HCT116 (cell line): ENCODE data around the gene TRPM3. TPM values are rescaled to one million over a fixed set of nuclear protein-coding genes. Genes with fewer than 3 reads are reported as not detected.

Experiments
- ATAC-seq: fragments of 200-7000 bp; cut with Tn5 transposase; 2 replicates; pipeline ENCODE4 v1.9.1; 2020; ENCODE audit warnings: mild to moderate bottlenecking, moderate library complexity
- BruUV-seq: library from RNA; stranded (reverse); fragments of 400-500 nt; replicated peaks from 2 replicates; lab custom pipeline; 2021; lab: Mats Ljungman, UMichigan
- CTCF ChIA-PET: fragments of 300-600 bp; sonication (Branson Sonifier 250); formaldehyde crosslinking; loops from one replicate; lab custom pipeline; 2021; ENCODE audit warnings: antibody characterized with exemption; lab: Charles Lee
- POLR2A ChIA-PET: fragments of 300-600, 350-600 bp; sonication (Branson Sonifier 250); formaldehyde crosslinking; loops from one replicate; lab custom pipeline; 2021; ENCODE audit warnings: antibody characterized with exemption; lab: Charles Lee
- RAD21 ChIA-PET, 2 experiments: fragments of 300-600 bp; sonication (Branson Sonifier 250); formaldehyde crosslinking; loops; one replicate each; lab custom pipeline; 2023; ENCODE audit warnings: low total read pairs in 2 of 2; ENCODE audit not compliant: uncharacterized antibody in 2 of 2, unreplicated experiment in 2 of 2, low non-redundant PET in 1 of 2; lab: Charles Lee
- DNase-seq: peaks from one replicate; pipeline ENCODE4 v3.0.0-alpha.2; 2010; ENCODE audit warnings: low read depth, low spot score
- H2AFZ ChIP-seq: fragments of 200-600 bp; shearing (Covaris generic), sonication (generic); 2 replicates; pipeline ENCODE4 v1.6.1; 2017; ENCODE audit warnings: low read depth, mixed run types, mixed read lengths, antibody characterized with exemption, low read length; ENCODE audit not compliant: poor library complexity, severe bottlenecking
- H3K27ac ChIP-seq: 2 replicates; pipeline ENCODE4 v1.5.1; 2012; ENCODE audit warnings: low read depth, low read length
- H3K27me3 ChIP-seq: fragments of 200-600 bp; sonication (generic); 2 replicates; pipeline ENCODE4 v1.6.1; 2016; ENCODE audit warnings: mixed run types, low read length, mixed read lengths; ENCODE audit not compliant: insufficient read depth
- H3K36me3 ChIP-seq, 2 experiments: fragments of 200-500 bp in 1 of 2; fragments of 200-600 bp in 1 of 2; sonication (Bioruptor generic) in 1 of 2; sonication (generic) in 1 of 2; 2 replicates each; pipeline versions ENCODE4 v1.5.1 to v1.6.1; 2014 to 2016; ENCODE audit warnings: low read length in 2 of 2, inconsistent platforms in 1 of 2, mixed read lengths in 1 of 2, mixed run types in 1 of 2; ENCODE audit not compliant: insufficient read depth in 2 of 2, control insufficient read depth in 1 of 2
- H3K4me1 ChIP-seq, 2 experiments: fragments of 200-600 bp in 1 of 2; sonication (generic) in 1 of 2; 2 replicates each; pipeline versions ENCODE4 v1.5.1 to v1.6.1; 2012 to 2017; ENCODE audit warnings: low read length in 2 of 2, inconsistent platforms in 1 of 2, mild to moderate bottlenecking in 1 of 2, mixed read lengths in 1 of 2, mixed run types in 1 of 2, moderate library complexity in 1 of 2; ENCODE audit not compliant: insufficient read depth in 2 of 2, control insufficient read depth in 1 of 2
- H3K4me2 ChIP-seq: fragments of 200-600 bp; sonication (generic); 2 replicates; pipeline ENCODE4 v1.6.1; 2017; ENCODE audit warnings: mixed run types, low read length, mixed read lengths
- H3K4me3 ChIP-seq, 2 experiments: fragments of 200-600 bp in 1 of 2; sonication (generic) in 1 of 2; replicated peaks in 1 of 2; 2 replicates each; pipeline ENCODE4 v1.5.1; 2011 to 2016; ENCODE audit warnings: low read length in 2 of 2, control low read depth in 1 of 2, low read depth in 1 of 2, mild to moderate bottlenecking in 1 of 2, mixed read lengths in 1 of 2, mixed run types in 1 of 2
- H3K79me2 ChIP-seq: fragments of 200-600 bp; sonication (generic); 2 replicates; pipeline ENCODE4 v1.6.1; 2017; ENCODE audit warnings: mild to moderate bottlenecking, mixed run types, low read length, moderate library complexity, mixed read lengths; ENCODE audit not compliant: insufficient read depth
- H3K9ac ChIP-seq: fragments of 200-600 bp; sonication (generic); 2 replicates; pipeline ENCODE4 v1.6.1; 2016; ENCODE audit warnings: low read length, mixed read lengths
- H3K9me2 ChIP-seq: fragments of 200-600 bp; sonication (generic), shearing (Covaris generic); 2 replicates; pipeline ENCODE4 v1.6.1; 2017; ENCODE audit warnings: mixed run types, mild to moderate bottlenecking, moderate library complexity; ENCODE audit not compliant: insufficient read depth
- H3K9me3 ChIP-seq, 2 experiments: fragments of 200-500 bp in 1 of 2; fragments of 200-600 bp in 1 of 2; sonication (Bioruptor generic) in 1 of 2; sonication (generic) in 1 of 2; 2 replicates each; pipeline ENCODE4 v1.6.1; 2014 to 2017; ENCODE audit warnings: low read length in 2 of 2, mixed read lengths in 2 of 2, inconsistent platforms in 1 of 2, low read depth in 1 of 2, mild to moderate bottlenecking in 1 of 2, mixed run types in 1 of 2, moderate library complexity in 1 of 2; ENCODE audit not compliant: control insufficient read depth in 1 of 2, insufficient read depth in 1 of 2
- H4K20me1 ChIP-seq: fragments of 200-600 bp; sonication (generic), shearing (Covaris generic); 2 replicates; pipeline ENCODE4 v1.6.1; 2017; ENCODE audit warnings: mixed run types, mild to moderate bottlenecking, moderate library complexity; ENCODE audit not compliant: insufficient read depth
- CBX3 ChIP-seq: IDR thresholded peaks from 2 replicates; pipeline ENCODE4 v1.6.1; 2012; ENCODE audit warnings: low read depth
- EGR1 ChIP-seq: IDR thresholded peaks from 2 replicates; pipeline ENCODE4 v1.6.1; 2012; ENCODE audit warnings: low read depth
- ELF1 ChIP-seq: IDR thresholded peaks from 2 replicates; pipeline ENCODE4 v1.6.1; 2012; ENCODE audit warnings: low read depth, borderline replicate concordance
- EZH2phosphoT487 ChIP-seq: fragments of 200-600 bp; IDR thresholded peaks from 2 replicates; pipeline ENCODE4 v1.6.1; 2018; ENCODE audit warnings: antibody characterized with exemption, borderline replicate concordance
- JUND ChIP-seq: IDR thresholded peaks from 2 replicates; pipeline ENCODE4 v1.6.1; 2012
- POLR2AphosphoS5 ChIP-seq: IDR thresholded peaks from 2 replicates; pipeline ENCODE4 v1.6.1; 2011; ENCODE audit warnings: mild to moderate bottlenecking, low read depth, low read length, moderate library complexity
- RAD21 ChIP-seq: IDR thresholded peaks from 2 replicates; pipeline ENCODE4 v1.6.1; 2012; ENCODE audit warnings: low read depth, mild to moderate bottlenecking
- SIN3A ChIP-seq: IDR thresholded peaks from 2 replicates; pipeline ENCODE4 v1.6.1; 2012; ENCODE audit warnings: low read depth
- SP1 ChIP-seq: IDR thresholded peaks from 2 replicates; pipeline ENCODE4 v1.6.1; 2012; ENCODE audit warnings: low read depth
- TCF7L2 ChIP-seq: IDR thresholded peaks from 2 replicates; pipeline ENCODE4 v1.7.0; 2011; ENCODE audit warnings: borderline replicate concordance, inconsistent platforms; ENCODE audit not compliant: insufficient read depth, insufficient read length; ENCODE audit errors: extremely low read depth
- YY1 ChIP-seq: IDR thresholded peaks from 2 replicates; pipeline ENCODE4 v1.6.1; 2011; ENCODE audit warnings: low read length, low read depth, moderate library complexity, mild to moderate bottlenecking; ENCODE audit not compliant: insufficient replicate concordance; ENCODE audit errors: extremely low read depth
- ZFX ChIP-seq: fragments of 450-650 bp; IDR thresholded peaks from 2 replicates; pipeline ENCODE4 v1.6.1; 2017
- ZNF274 ChIP-seq: fragments of 200-500 bp; sonication (Bioruptor generic); IDR thresholded peaks from 2 replicates; pipeline ENCODE4 v1.6.1; 2014; ENCODE audit warnings: mild to moderate bottlenecking, low read depth, low read length, inconsistent platforms
- intact Hi-C: fragments of 100-400 bp; cut with micrococcal nuclease; formaldehyde crosslinking; loops from 2 replicates; pipeline ENCODE4 v1.10.0; 2022
- total RNA-seq: library from RNA; stranded (reverse); gene quantifications from one replicate; pipeline ENCODE4 v1.2.1, GENCODE V29; 2021; ENCODE audit not compliant: unreplicated experiment
- TF ChIP-seq, protein P1 (sequence below): IDR thresholded peaks from 2 replicates; pipeline ENCODE4 v1.6.1; 2012
- TF ChIP-seq, protein P2 (sequence below): IDR thresholded peaks from 2 replicates; pipeline ENCODE4 v1.6.1; 2011; ENCODE audit warnings: mild to moderate bottlenecking, low read length, moderate library complexity; ENCODE audit not compliant: insufficient replicate concordance; ENCODE audit errors: extremely low read depth
- TF ChIP-seq, protein P3 (sequence below), 3 experiments: fragments of 200-600 bp in 1 of 3; sonication (generic) in 1 of 3; IDR thresholded peaks in 2 of 3; conservative IDR thresholded peaks in 1 of 3; 2 replicates each; pipeline ENCODE4 v1.5.1; 2012 to 2017; ENCODE audit warnings: low read depth in 2 of 3, low read length in 2 of 3, antibody characterized with exemption in 1 of 3, borderline replicate concordance in 1 of 3, control low read depth in 1 of 3, mild to moderate bottlenecking in 1 of 3, mixed read lengths in 1 of 3, mixed run types in 1 of 3, moderate library complexity in 1 of 3; ENCODE audit not compliant: insufficient read depth in 1 of 3
- TF ChIP-seq, protein P4 (sequence below): IDR thresholded peaks from 2 replicates; pipeline ENCODE4 v1.6.1; 2012
- TF ChIP-seq, protein P5 (sequence below): IDR thresholded peaks from 2 replicates; pipeline ENCODE4 v1.6.1; 2012; ENCODE audit warnings: low read depth

Gene TRPM3
- total RNA-seq, 1 experiment from 2014 or later, result not detected

DNA sequence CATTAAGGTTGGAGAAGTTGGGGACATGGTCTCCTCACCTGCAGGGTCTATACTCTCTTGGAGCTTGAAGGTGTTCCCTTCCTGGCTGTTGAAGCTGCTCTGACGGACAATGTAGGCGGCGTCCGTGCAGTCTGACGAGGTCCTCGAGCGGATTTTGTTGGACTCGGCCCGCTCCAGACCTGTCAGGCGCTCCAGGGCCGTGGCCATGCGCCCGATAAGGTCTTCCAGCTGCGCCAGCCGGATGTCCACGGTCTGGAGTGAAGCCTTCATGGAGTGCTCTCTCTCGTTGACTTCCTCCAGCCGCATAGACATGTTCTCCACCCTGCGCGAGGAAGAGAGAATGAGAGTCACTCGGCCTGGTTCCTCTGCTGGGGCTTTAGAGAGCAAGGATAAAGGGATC is 584.3 kb downstream of the TRPM3 start:
- Histone ChIP-seq H3K9me3 (no peaks in the 10 kb centered on the region), H4K20me1 (no peaks in the 10 kb centered on the region), H3K4me2 (no peak overlapping the region), H3K9me2 (no peaks in the 10 kb centered on the region), H3K36me3 (no peaks in the 10 kb centered on the region), H3K27ac (no peak overlapping the region), H3K4me3 (no peak overlapping the region), H3K79me2 (no peaks in the 10 kb centered on the region), H2AFZ (no peak overlapping the region), H3K9ac (no peak overlapping the region), H3K27me3 (no peaks in the 10 kb centered on the region), H3K4me1 (no peaks in the 10 kb centered on the region)
- intact Hi-C loops, result loop anchor here (10.0 kb wide), 1 partner anchor 62 kb away; no protein-coding TSS in a partner anchor
- ChIA-PET CTCF (no interaction called here), POLR2A (interaction anchor here (0.7 kb wide), 1 partner anchor 125 kb away, joined by 4 read pairs; no protein-coding TSS in a partner anchor), RAD21 (no interaction called here)
- BruUV-seq, result no TSS peak
- TF ChIP-seq ZFX (no peak), POLR2AphosphoS5 (no peak), RAD21 (no peak), SIN3A (no peak), TCF7L2 (no peak), ZNF274 (no peak), YY1 (no peak), ELF1 (no peak), EGR1 (no peak), EZH2phosphoT487 (no peak), JUND (no peak), SP1 (no peak), CBX3 (no peak)
- TF ChIP-seq, protein P1, sequence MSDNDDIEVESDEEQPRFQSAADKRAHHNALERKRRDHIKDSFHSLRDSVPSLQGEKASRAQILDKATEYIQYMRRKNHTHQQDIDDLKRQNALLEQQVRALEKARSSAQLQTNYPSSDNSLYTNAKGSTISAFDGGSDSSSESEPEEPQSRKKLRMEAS, result no peak
- TF ChIP-seq, protein P2, sequence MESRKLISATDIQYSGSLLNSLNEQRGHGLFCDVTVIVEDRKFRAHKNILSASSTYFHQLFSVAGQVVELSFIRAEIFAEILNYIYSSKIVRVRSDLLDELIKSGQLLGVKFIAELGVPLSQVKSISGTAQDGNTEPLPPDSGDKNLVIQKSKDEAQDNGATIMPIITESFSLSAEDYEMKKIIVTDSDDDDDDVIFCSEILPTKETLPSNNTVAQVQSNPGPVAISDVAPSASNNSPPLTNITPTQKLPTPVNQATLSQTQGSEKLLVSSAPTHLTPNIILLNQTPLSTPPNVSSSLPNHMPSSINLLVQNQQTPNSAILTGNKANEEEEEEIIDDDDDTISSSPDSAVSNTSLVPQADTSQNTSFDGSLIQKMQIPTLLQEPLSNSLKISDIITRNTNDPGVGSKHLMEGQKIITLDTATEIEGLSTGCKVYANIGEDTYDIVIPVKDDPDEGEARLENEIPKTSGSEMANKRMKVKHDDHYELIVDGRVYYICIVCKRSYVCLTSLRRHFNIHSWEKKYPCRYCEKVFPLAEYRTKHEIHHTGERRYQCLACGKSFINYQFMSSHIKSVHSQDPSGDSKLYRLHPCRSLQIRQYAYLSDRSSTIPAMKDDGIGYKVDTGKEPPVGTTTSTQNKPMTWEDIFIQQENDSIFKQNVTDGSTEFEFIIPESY, result no peak
- TF ChIP-seq, protein P3, sequence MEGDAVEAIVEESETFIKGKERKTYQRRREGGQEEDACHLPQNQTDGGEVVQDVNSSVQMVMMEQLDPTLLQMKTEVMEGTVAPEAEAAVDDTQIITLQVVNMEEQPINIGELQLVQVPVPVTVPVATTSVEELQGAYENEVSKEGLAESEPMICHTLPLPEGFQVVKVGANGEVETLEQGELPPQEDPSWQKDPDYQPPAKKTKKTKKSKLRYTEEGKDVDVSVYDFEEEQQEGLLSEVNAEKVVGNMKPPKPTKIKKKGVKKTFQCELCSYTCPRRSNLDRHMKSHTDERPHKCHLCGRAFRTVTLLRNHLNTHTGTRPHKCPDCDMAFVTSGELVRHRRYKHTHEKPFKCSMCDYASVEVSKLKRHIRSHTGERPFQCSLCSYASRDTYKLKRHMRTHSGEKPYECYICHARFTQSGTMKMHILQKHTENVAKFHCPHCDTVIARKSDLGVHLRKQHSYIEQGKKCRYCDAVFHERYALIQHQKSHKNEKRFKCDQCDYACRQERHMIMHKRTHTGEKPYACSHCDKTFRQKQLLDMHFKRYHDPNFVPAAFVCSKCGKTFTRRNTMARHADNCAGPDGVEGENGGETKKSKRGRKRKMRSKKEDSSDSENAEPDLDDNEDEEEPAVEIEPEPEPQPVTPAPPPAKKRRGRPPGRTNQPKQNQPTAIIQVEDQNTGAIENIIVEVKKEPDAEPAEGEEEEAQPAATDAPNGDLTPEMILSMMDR (IDR thresholded peaks at IDR 0.05 in 2 of 3, conservative IDR thresholded peaks at IDR 0.05 in 1 of 3; ENCODE audit: borderline replicate concordance in 1 of 3, insufficient read depth in 1 of 3, low read depth in 2 of 3, low read length in 2 of 3), result no peak
- TF ChIP-seq, protein P4, sequence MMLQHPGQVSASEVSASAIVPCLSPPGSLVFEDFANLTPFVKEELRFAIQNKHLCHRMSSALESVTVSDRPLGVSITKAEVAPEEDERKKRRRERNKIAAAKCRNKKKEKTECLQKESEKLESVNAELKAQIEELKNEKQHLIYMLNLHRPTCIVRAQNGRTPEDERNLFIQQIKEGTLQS, result no peak
- TF ChIP-seq, protein P5, sequence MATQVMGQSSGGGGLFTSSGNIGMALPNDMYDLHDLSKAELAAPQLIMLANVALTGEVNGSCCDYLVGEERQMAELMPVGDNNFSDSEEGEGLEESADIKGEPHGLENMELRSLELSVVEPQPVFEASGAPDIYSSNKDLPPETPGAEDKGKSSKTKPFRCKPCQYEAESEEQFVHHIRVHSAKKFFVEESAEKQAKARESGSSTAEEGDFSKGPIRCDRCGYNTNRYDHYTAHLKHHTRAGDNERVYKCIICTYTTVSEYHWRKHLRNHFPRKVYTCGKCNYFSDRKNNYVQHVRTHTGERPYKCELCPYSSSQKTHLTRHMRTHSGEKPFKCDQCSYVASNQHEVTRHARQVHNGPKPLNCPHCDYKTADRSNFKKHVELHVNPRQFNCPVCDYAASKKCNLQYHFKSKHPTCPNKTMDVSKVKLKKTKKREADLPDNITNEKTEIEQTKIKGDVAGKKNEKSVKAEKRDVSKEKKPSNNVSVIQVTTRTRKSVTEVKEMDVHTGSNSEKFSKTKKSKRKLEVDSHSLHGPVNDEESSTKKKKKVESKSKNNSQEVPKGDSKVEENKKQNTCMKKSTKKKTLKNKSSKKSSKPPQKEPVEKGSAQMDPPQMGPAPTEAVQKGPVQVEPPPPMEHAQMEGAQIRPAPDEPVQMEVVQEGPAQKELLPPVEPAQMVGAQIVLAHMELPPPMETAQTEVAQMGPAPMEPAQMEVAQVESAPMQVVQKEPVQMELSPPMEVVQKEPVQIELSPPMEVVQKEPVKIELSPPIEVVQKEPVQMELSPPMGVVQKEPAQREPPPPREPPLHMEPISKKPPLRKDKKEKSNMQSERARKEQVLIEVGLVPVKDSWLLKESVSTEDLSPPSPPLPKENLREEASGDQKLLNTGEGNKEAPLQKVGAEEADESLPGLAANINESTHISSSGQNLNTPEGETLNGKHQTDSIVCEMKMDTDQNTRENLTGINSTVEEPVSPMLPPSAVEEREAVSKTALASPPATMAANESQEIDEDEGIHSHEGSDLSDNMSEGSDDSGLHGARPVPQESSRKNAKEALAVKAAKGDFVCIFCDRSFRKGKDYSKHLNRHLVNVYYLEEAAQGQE, result no peak
- no peak for DNase-seq
- no peak for ATAC-seq
